SK-N-MC (cell line): ENCODE measurements around the gene WWTR1.

Experiments
- DNase-seq: peaks from one replicate; pipeline ENCODE4 v3.0.0-alpha.2; 2011; ENCODE audit warnings: low read depth, low spot score
- H3K27ac ChIP-seq: fragments of 200-600 bp; sonication (generic); 2 replicates; pipeline ENCODE4 v1.5.1; 2016; ENCODE audit warnings: mixed run types
- H3K36me3 ChIP-seq: fragments of 200-600 bp; sonication (generic); 2 replicates; pipeline ENCODE4 v1.6.1; 2017; ENCODE audit warnings: antibody characterized with exemption, low read length, mixed read lengths; ENCODE audit not compliant: insufficient read depth
- H3K4me3 ChIP-seq: fragments of 200-600 bp; sonication (generic); 2 replicates; pipeline ENCODE4 v1.5.1; 2016
- H3K9ac ChIP-seq: fragments of 200-600 bp; sonication (generic); 2 replicates; pipeline ENCODE4 v1.8.0; 2017; ENCODE audit warnings: mixed run types, mixed read lengths; ENCODE audit not compliant: insufficient read length
- H3K9me3 ChIP-seq: fragments of 200-600 bp; sonication (generic); 2 replicates; pipeline ENCODE4 v1.6.1; 2017; ENCODE audit warnings: low read depth, mild to moderate bottlenecking, antibody characterized with exemption, low read length, moderate library complexity, mixed read lengths
- EZH2 ChIP-seq: fragments of 200-600 bp; sonication (generic); IDR thresholded peaks from one replicate; pipeline ENCODE4 v1.6.1; 2017; ENCODE audit warnings: antibody characterized with exemption
- FOXP2 ChIP-seq: optimal IDR thresholded peaks from 2 replicates; pipeline ENCODE3; 2011; ENCODE audit warnings: mild to moderate bottlenecking, moderate library complexity; ENCODE audit not compliant: insufficient read depth; ENCODE audit errors: extremely low read length, control extremely low read depth
- POLR2AphosphoS5 ChIP-seq: IDR thresholded peaks from 2 replicates; pipeline ENCODE4 v1.6.1; 2012; ENCODE audit warnings: mild to moderate bottlenecking, low read depth, low read length, borderline replicate concordance

The WWTR1 gene

GRCh38 chr3:149603126-149604074 lies 54.4 kb downstream of the WWTR1 start:
- H3K9me3 ChIP-seq = no peaks in the 10 kb centered on the region
- H3K9ac ChIP-seq = peak overlapping the region; percentile 57
- H3K4me3 ChIP-seq = peak overlapping the region; percentile 71
- peak overlapping the region; percentile 96 for H3K27ac ChIP-seq
- peak; percentile 82 for DNase-seq
- H3K36me3 ChIP-seq = no peaks in the 10 kb centered on the region; the same call in 1 of the 2 replicates
- peak; percentile 59; the same call in 1 of the 2 replicates for TF ChIP-seq POLR2AphosphoS5
- TF ChIP-seq FOXP2 = no peak
- TF ChIP-seq EZH2 = no peak

GRCh38 chr3:149600634-149601033 lies 57.2 kb downstream of the WWTR1 start:
- TF ChIP-seq EZH2 (no peak), POLR2AphosphoS5 (no peak), FOXP2 (no peak)
- Histone ChIP-seq H3K9ac (no peak overlapping the region), H3K4me3 (no peak overlapping the region), H3K36me3 (no peaks in the 10 kb centered on the region; the same call in 1 of the 2 replicates), H3K27ac (peak overlapping the region; percentile 5; the same call in 1 of the 2 replicates), H3K9me3 (no peaks in the 10 kb centered on the region)
- DNase-seq = no peak

- no peak overlapping the region for H3K9ac ChIP-seq
- H3K4me3 ChIP-seq = no peak overlapping the region
- no peak overlapping the region for H3K27ac ChIP-seq
- TF ChIP-seq POLR2AphosphoS5 (no peak), EZH2 (no peak), FOXP2 (no peak)
- no peaks in the 10 kb centered on the region for H3K9me3 ChIP-seq
- no peak for DNase-seq
- H3K36me3 ChIP-seq = no peaks in the 10 kb centered on the region; the same call in 1 of the 2 replicates
These were observed 58.6 kb downstream of the WWTR1 start for GRCh38 chr3:149599236-149599635.

- DNase-seq = no peak
- TF ChIP-seq POLR2AphosphoS5 (no peak), FOXP2 (no peak), EZH2 (no peak)
- no peak overlapping the region for H3K4me3 ChIP-seq
- no peaks in the 10 kb centered on the region; the same call in 1 of the 2 replicates for H3K36me3 ChIP-seq
- H3K9me3 ChIP-seq = no peaks in the 10 kb centered on the region
- no peak overlapping the region for H3K27ac ChIP-seq
- H3K9ac ChIP-seq = no peak overlapping the region
These were observed 61.6 kb downstream of the WWTR1 start for GRCh38 chr3:149596134-149596770.

GRCh38 chr3:149593418-149594160 lies 64.2 kb downstream of the WWTR1 start:
- Histone ChIP-seq H3K9ac (no peak overlapping the region), H3K27ac (no peak overlapping the region), H3K36me3 (no peaks in the 10 kb centered on the region), H3K4me3 (no peak overlapping the region), H3K9me3 (no peaks in the 10 kb centered on the region)
- TF ChIP-seq POLR2AphosphoS5 (no peak), FOXP2 (no peak), EZH2 (no peak)
- no peak for DNase-seq

GRCh38 chr3:149592758-149593240 lies 65.0 kb downstream of the WWTR1 start:
- H3K9ac ChIP-seq = no peak overlapping the region
- no peak for DNase-seq
- H3K36me3 ChIP-seq = no peaks in the 10 kb centered on the region
- H3K9me3 ChIP-seq = no peaks in the 10 kb centered on the region
- no peak overlapping the region for H3K27ac ChIP-seq
- no peak overlapping the region for H3K4me3 ChIP-seq
- no peak for TF ChIP-seq FOXP2
- TF ChIP-seq POLR2AphosphoS5 = no peak
- no peak for TF ChIP-seq EZH2

- TF ChIP-seq EZH2 (no peak), FOXP2 (no peak), POLR2AphosphoS5 (no peak)
- Histone ChIP-seq H3K36me3 (no peaks in the 10 kb centered on the region), H3K4me3 (no peak overlapping the region), H3K9ac (no peak overlapping the region), H3K27ac (no peak overlapping the region), H3K9me3 (no peaks in the 10 kb centered on the region)
- no peak for DNase-seq
These were observed 67.0 kb downstream of the WWTR1 start for GRCh38 chr3:149590691-149591441.

GRCh38 chr3:149589332-149589731 lies 68.5 kb downstream of the WWTR1 start:
- H3K27ac ChIP-seq = peak overlapping the region; percentile 67
- DNase-seq = peak; percentile 86
- no peaks in the 10 kb centered on the region for H3K36me3 ChIP-seq
- no peaks in the 10 kb centered on the region for H3K9me3 ChIP-seq
- TF ChIP-seq FOXP2 = no peak
- TF ChIP-seq EZH2 = no peak
- TF ChIP-seq POLR2AphosphoS5 = no peak; the same call in 1 of the 2 replicates
- peak overlapping the region; percentile 54 for H3K4me3 ChIP-seq
- no peak overlapping the region for H3K9ac ChIP-seq
